Left lung (tissue), 10 donors: ENCODE results near the gene LRMDA. TPM values are rescaled to one million over a fixed set of nuclear protein-coding genes. Genes with fewer than 3 reads are reported as not detected.

Source experiments
- ATAC-seq: fragments of 200-7000 bp; cut with Tn5 transposase; one replicate; pipeline ENCODE4 v1.9.1; 2020; ENCODE audit warnings: moderate library complexity
- DNase-seq, 4 donors: peaks; one replicate each; pipeline ENCODE4 v3.0.0-alpha.2; 2013 to 2020
- H3K27ac ChIP-seq, 2 donors: fragments of 200-600 bp; sonication (generic) in 1 of 2; one replicate each; pipeline versions ENCODE4 v1.5.0 to v1.8.0; 2020 to 2021
- H3K27me3 ChIP-seq, 2 donors: fragments of 200-600 bp; sonication (generic) in 1 of 2; one replicate each; pipeline versions ENCODE4 v1.5.0 to v1.8.0; 2020 to 2021
- H3K36me3 ChIP-seq, 2 donors: fragments of 200-600 bp; sonication (generic) in 1 of 2; one replicate each; pipeline versions ENCODE4 v1.5.0 to v1.8.0; 2020 to 2021
- H3K4me1 ChIP-seq, 2 donors: fragments of 200-600 bp; one replicate each; pipeline ENCODE4 v1.8.0; 2021
- H3K4me3 ChIP-seq, 2 donors: fragments of 200-600 bp; sonication (generic) in 1 of 2; one replicate each; pipeline versions ENCODE4 v1.5.0 to v1.8.0; 2020 to 2021; ENCODE audit warnings: mild to moderate bottlenecking in 1 of 2
- H3K9me3 ChIP-seq, 2 donors: fragments of 200-600 bp; sonication (generic) in 1 of 2; one replicate each; pipeline versions ENCODE4 v1.5.0 to v1.8.0; 2020 to 2021
- CTCF ChIP-seq, 2 donors: fragments of 200-600 bp; sonication (generic) in 1 of 2; IDR thresholded peaks; one replicate each; pipeline versions ENCODE4 v1.5.0 to v1.8.0; 2021; ENCODE audit warnings: antibody characterized with exemption in 2 of 2
- intact Hi-C, 2 donors: fragments of 100-400 bp; cut with DNase I; formaldehyde crosslinking; loops; one replicate each; pipeline versions ENCODE4 v1.11.2 to v1.14.2; 2022
- polyA plus RNA-seq, 6 donors: library from polyadenylated mRNA; unstranded; fragments of 120-200 nt; gene quantifications; one replicate each; pipeline ENCODE4 v1.2.1, GENCODE V29; 2013; ENCODE audit not compliant: insufficient read length in 6 of 6
- total RNA-seq, 2 donors: library from RNA; stranded (reverse); fragmentation: NEBNext Ultra II Directional; extraction: Animal tissue kit (Norgen Biotek cat#: 25700); gene quantifications; one replicate each; pipeline ENCODE4 v1.2.1, GENCODE V29; 2021
- donor health status: DM: no; HTN: yes; CAD: no.
- donor health status: DM: no; HTN: no; CAD: no.

Gene LRMDA
- total and polyA plus RNA-seq, 8 donors: 13.9 to 23.6 (median 18.7) TPM

GRCh38 chr10:75950997-75951589, 519.7 kb downstream of the LRMDA start:
- no peak for TF ChIP-seq CTCF (IDR thresholded peaks at IDR 0.05)
- Histone ChIP-seq H3K4me1 (peaks cover 0 to 21% of the 10 kb centered on the region in 2 donors), H3K9me3 (no peaks in the 10 kb centered on the region), H3K36me3 (no peaks in the 10 kb centered on the region), H3K27me3 (no peaks in the 10 kb centered on the region), H3K27ac (no peak overlapping the region), H3K4me3 (no peak overlapping the region)
- intact Hi-C loops: no loop called here
- no peak for DNase-seq
- ATAC-seq: no peak

DNA sequence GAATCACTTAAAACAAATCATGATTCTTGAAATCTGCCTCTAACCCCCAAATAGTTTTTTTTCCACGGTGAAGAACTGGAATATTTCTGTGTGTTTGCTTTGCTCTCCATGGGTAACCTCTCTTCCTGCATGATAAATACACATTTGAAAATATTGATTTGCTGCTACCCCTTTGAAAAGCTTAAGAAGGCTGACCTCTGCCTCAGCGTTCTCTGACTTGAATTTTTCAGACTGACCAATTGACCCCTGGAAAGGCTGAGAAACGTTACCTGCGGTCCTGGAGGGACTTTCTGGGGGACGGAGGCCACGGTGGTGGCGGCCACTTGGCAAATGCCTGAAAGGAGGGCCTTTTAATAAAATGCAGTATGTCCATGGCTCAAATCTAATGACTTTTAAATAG, 520.2 kb downstream of the LRMDA start:
- no peak for DNase-seq
- intact Hi-C loops: no loop called here
- no peak for TF ChIP-seq CTCF (IDR thresholded peaks at IDR 0.05)
- Histone ChIP-seq H3K4me3 (no peak overlapping the region), H3K27me3 (no peaks in the 10 kb centered on the region), H3K27ac (no peak overlapping the region), H3K4me1 (peaks cover 0 to 26% of the 10 kb centered on the region in 2 donors), H3K36me3 (no peaks in the 10 kb centered on the region), H3K9me3 (no peaks in the 10 kb centered on the region)
- no peak for ATAC-seq

GRCh38 chr10:75952093-75952492, 520.7 kb downstream of the LRMDA start:
- no peak overlapping the region for H3K4me3 ChIP-seq
- DNase-seq (no peak), ATAC-seq (no peak)
- no peaks in the 10 kb centered on the region for H3K9me3 ChIP-seq
- no peak for TF ChIP-seq CTCF (IDR thresholded peaks at IDR 0.05)
- intact Hi-C loops: no loop called here
- no peak overlapping the region for H3K27ac ChIP-seq
- peaks cover 0 to 26% of the 10 kb centered on the region in 2 donors for H3K4me1 ChIP-seq
- no peaks in the 10 kb centered on the region for H3K27me3 ChIP-seq
- no peaks in the 10 kb centered on the region for H3K36me3 ChIP-seq

GRCh38 chr10:75954486-75954885, 523.1 kb downstream of the LRMDA start:
- Histone ChIP-seq H3K9me3 (no peaks in the 10 kb centered on the region), H3K27me3 (no peaks in the 10 kb centered on the region), H3K36me3 (no peaks in the 10 kb centered on the region), H3K4me3 (no peak overlapping the region), H3K4me1 (peaks cover 0 to 29% of the 10 kb centered on the region in 2 donors), H3K27ac (no peak overlapping the region)
- ATAC-seq (no peak), DNase-seq (no peak)
- intact Hi-C loops: no loop called here
- no peak for TF ChIP-seq CTCF (IDR thresholded peaks at IDR 0.05)

GRCh38 chr10:75955973-75956502, 524.6 kb downstream of the LRMDA start:
- intact Hi-C loops: no loop called here
- Histone ChIP-seq H3K9me3 (no peaks in the 10 kb centered on the region), H3K27ac (peak overlapping the region in 1 of 2 donors; percentile 8), H3K27me3 (no peaks in the 10 kb centered on the region), H3K4me3 (no peak overlapping the region), H3K36me3 (no peaks in the 10 kb centered on the region), H3K4me1 (peaks cover 0 to 31% of the 10 kb centered on the region in 2 donors)
- DNase-seq (no peak), ATAC-seq (no peak)
- TF ChIP-seq CTCF (IDR thresholded peaks at IDR 0.05): no peak
